HepG2 (cell line): ENCODE data around the gene JSRP1. TPM values are rescaled to one million over a fixed set of nuclear protein-coding genes. Genes with fewer than 3 reads are reported as not detected.
A peak's percentile ranks its signal among the peaks of the same experiment; 100 is the strongest.

Experiments used
- GTF2F1 ChIP-seq: fragments of 150-350 bp; IDR thresholded peaks from 2 replicates; pipeline ENCODE4 v1.6.1; 2014; ENCODE audit warnings: low read length
- HHEX ChIP-seq: IDR thresholded peaks from 2 replicates; pipeline ENCODE4 v1.6.1; 2016; ENCODE audit warnings: control low read depth
- HNF4A ChIP-seq: sonication (generic); formaldehyde crosslinking; IDR thresholded peaks from 2 replicates; pipeline ENCODE4 v1.4.0; 2020; ENCODE audit warnings: missing genetic modification reagents
- MAFG ChIP-seq: sonication (generic); formaldehyde crosslinking; IDR thresholded peaks from 2 replicates; pipeline ENCODE4 v1.5.1; 2020; ENCODE audit warnings: mild to moderate bottlenecking, missing genetic modification reagents
- MYPOP ChIP-seq: sonication (generic); formaldehyde crosslinking; IDR thresholded peaks from 2 replicates; pipeline ENCODE4 v1.8.1; 2023; ENCODE audit warnings: mild to moderate bottlenecking, moderate library complexity, missing genetic modification reagents
- PITX1 ChIP-seq: sonication (generic); formaldehyde crosslinking; IDR thresholded peaks from 2 replicates; pipeline ENCODE4 v1.5.1; 2020; ENCODE audit warnings: mild to moderate bottlenecking, missing genetic modification reagents
- POGK ChIP-seq: sonication (generic); formaldehyde crosslinking; conservative IDR thresholded peaks from 2 replicates; pipeline ENCODE4 v1.8.0; 2022; ENCODE audit warnings: mild to moderate bottlenecking, moderate library complexity, missing genetic modification reagents
- SOX5 ChIP-seq: IDR thresholded peaks from 2 replicates; pipeline ENCODE4 v1.6.1; 2016; ENCODE audit warnings: borderline replicate concordance
- ZFP41 ChIP-seq: sonication (generic); formaldehyde crosslinking; IDR thresholded peaks from 2 replicates; pipeline ENCODE4 v1.4.0; 2020; ENCODE audit warnings: mild to moderate bottlenecking, missing genetic modification reagents, borderline replicate concordance
- ZFX ChIP-seq: sonication (generic); formaldehyde crosslinking; IDR thresholded peaks from 2 replicates; pipeline ENCODE4 v1.4.0; 2020; ENCODE audit warnings: mild to moderate bottlenecking, low read depth, missing genetic modification reagents, moderate library complexity
- ZNF34 ChIP-seq: sonication (generic); formaldehyde crosslinking; IDR thresholded peaks from 2 replicates; pipeline ENCODE4 v1.4.0; 2020; ENCODE audit warnings: mild to moderate bottlenecking, missing genetic modification reagents, borderline replicate concordance
- ZNF484 ChIP-seq: sonication (generic); formaldehyde crosslinking; IDR thresholded peaks from 2 replicates; pipeline ENCODE4 v1.5.1; 2020; ENCODE audit warnings: mild to moderate bottlenecking, low read depth, missing genetic modification reagents, borderline replicate concordance
- ZNF747 ChIP-seq: sonication (generic); formaldehyde crosslinking; IDR thresholded peaks from 2 replicates; pipeline ENCODE4 v1.8.1; 2023; ENCODE audit warnings: missing genetic modification reagents, mild to moderate bottlenecking, borderline replicate concordance
- polyA plus RNA-seq, 8 experiments: library from polyadenylated mRNA; depleted of rRNA in 3 of 8; stranded (reverse) in 7 of 8; unstranded in 1 of 8; fragments of >200 nt; fragmentation: Illumina TruSeq in 4 of 8; extraction: Trizol in 4 of 8; gene quantifications; 2 replicates each; pipeline versions ENCODE4 v1.2.1 to v1.2.3, GENCODE V29; 2011 to 2016; ENCODE audit warnings: low read depth in 4 of 8, missing spikeins in 1 of 8, mixed read lengths in 1 of 8; ENCODE audit not compliant: insufficient read depth in 1 of 8
- total RNA-seq, 5 experiments: library from RNA; depleted of rRNA; stranded (reverse); fragments of >200 nt; fragmentation: Illumina TruSeq; extraction: Trizol; gene quantifications; 2 replicates each; pipeline ENCODE4 v1.2.3, GENCODE V29; 2016; ENCODE audit warnings: low read depth in 1 of 5
- TF ChIP-seq, protein P1 (sequence below), 2 experiments: IDR thresholded peaks; 2 replicates each; pipeline ENCODE4 v1.6.1; 2011 to 2012; ENCODE audit warnings: low read length in 2 of 2, borderline replicate concordance in 1 of 2, low read depth in 1 of 2, mild to moderate bottlenecking in 1 of 2, moderate library complexity in 1 of 2
- TF ChIP-seq, protein P2 (sequence below): sonication (generic); formaldehyde crosslinking; IDR thresholded peaks from 2 replicates; pipeline ENCODE4 v1.9.0; 2022; ENCODE audit warnings: missing genetic modification reagents, mild to moderate bottlenecking, borderline replicate concordance
- TF ChIP-seq, protein P3 (sequence below): sonication (generic); formaldehyde crosslinking; IDR thresholded peaks from 2 replicates; pipeline ENCODE4 v1.8.0; 2022; ENCODE audit warnings: missing genetic modification reagents, mild to moderate bottlenecking, inconsistent platforms, borderline replicate concordance
- TF ChIP-seq, protein P4 (sequence below): sonication (generic); formaldehyde crosslinking; IDR thresholded peaks from 2 replicates; pipeline ENCODE4 v1.4.0; 2020; ENCODE audit warnings: missing genetic modification reagents

The JSRP1 gene
- total and polyA plus RNA-seq, 2 of the 13 experiments (the other 11 are each of a cell fraction or from before 2014, with no cell fraction given): 0.16 to 0.38 TPM

DNA sequence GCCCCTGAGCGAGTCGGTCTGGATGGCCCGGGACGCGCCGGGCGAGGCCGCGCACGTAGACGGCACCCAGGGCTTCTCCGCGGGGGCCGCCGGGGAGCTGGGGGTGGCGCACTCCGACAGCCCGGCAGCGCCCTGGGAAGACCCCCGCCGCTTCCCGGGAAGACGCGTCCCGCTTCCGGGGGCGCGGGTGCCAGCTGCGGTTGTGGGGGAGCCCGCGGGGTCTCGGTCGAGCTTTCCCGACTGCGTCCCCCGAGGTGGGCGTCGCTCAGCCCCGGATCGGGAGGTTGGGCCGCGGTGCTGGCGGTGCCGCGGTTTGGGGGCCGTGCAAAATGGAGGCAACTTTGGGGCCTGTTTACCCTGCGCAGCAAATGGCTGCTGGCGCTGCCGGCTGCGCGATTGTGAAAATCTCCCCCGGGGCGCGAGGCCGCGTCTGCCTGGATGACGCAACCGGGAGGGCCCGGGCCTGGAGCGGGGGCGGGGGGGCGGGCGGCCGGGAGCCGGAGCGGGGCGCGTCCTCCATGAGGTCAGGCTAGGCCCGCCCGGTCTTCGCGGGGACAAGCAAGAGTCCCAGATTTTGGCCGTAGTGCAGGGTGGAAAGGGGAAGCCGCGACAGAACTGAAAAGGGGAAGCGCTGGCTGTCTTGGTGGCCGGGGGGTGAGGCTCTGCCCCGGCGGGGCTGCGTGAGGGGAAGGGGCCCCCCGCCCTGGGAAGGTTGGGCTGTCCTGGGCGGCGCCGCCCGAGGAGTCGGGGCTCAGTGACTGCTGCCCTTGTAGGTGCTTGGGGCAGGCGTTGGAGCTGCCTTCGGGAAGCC lies 14.4 kb upstream of the JSRP1 start (continued):
- TF ChIP-seq, protein P1, sequence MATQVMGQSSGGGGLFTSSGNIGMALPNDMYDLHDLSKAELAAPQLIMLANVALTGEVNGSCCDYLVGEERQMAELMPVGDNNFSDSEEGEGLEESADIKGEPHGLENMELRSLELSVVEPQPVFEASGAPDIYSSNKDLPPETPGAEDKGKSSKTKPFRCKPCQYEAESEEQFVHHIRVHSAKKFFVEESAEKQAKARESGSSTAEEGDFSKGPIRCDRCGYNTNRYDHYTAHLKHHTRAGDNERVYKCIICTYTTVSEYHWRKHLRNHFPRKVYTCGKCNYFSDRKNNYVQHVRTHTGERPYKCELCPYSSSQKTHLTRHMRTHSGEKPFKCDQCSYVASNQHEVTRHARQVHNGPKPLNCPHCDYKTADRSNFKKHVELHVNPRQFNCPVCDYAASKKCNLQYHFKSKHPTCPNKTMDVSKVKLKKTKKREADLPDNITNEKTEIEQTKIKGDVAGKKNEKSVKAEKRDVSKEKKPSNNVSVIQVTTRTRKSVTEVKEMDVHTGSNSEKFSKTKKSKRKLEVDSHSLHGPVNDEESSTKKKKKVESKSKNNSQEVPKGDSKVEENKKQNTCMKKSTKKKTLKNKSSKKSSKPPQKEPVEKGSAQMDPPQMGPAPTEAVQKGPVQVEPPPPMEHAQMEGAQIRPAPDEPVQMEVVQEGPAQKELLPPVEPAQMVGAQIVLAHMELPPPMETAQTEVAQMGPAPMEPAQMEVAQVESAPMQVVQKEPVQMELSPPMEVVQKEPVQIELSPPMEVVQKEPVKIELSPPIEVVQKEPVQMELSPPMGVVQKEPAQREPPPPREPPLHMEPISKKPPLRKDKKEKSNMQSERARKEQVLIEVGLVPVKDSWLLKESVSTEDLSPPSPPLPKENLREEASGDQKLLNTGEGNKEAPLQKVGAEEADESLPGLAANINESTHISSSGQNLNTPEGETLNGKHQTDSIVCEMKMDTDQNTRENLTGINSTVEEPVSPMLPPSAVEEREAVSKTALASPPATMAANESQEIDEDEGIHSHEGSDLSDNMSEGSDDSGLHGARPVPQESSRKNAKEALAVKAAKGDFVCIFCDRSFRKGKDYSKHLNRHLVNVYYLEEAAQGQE (IDR thresholded peaks at IDR 0.05; ENCODE audit: borderline replicate concordance in 1 of 2, low read depth in 1 of 2, low read length in 2 of 2): no peak
- TF ChIP-seq ZFP41 (no peak), MAFG (no peak), ZFX (CRISPR knock-in tag) (peak; percentile 43; the same call in 1 of the 2 replicates), PITX1 (CRISPR knock-in tag) (no peak), HNF4A (CRISPR knock-in tag) (no peak), GTF2F1 (no peak), ZNF484 (no peak), ZNF747 (CRISPR knock-in tag) (0 out of 2 replicates have a peak, but pooled peaks have one; percentile 10), MYPOP (CRISPR knock-in tag) (peak; percentile 64), ZNF34 (no peak), HHEX (CRISPR knock-in tag) (no peak), POGK (CRISPR knock-in tag) (peak; percentile 32; the same call in 1 of the 2 replicates), SOX5 (no peak)
- TF ChIP-seq, protein P2, sequence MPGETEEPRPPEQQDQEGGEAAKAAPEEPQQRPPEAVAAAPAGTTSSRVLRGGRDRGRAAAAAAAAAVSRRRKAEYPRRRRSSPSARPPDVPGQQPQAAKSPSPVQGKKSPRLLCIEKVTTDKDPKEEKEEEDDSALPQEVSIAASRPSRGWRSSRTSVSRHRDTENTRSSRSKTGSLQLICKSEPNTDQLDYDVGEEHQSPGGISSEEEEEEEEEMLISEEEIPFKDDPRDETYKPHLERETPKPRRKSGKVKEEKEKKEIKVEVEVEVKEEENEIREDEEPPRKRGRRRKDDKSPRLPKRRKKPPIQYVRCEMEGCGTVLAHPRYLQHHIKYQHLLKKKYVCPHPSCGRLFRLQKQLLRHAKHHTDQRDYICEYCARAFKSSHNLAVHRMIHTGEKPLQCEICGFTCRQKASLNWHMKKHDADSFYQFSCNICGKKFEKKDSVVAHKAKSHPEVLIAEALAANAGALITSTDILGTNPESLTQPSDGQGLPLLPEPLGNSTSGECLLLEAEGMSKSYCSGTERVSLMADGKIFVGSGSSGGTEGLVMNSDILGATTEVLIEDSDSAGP (CRISPR knock-in tag): no peak
- TF ChIP-seq, protein P3, sequence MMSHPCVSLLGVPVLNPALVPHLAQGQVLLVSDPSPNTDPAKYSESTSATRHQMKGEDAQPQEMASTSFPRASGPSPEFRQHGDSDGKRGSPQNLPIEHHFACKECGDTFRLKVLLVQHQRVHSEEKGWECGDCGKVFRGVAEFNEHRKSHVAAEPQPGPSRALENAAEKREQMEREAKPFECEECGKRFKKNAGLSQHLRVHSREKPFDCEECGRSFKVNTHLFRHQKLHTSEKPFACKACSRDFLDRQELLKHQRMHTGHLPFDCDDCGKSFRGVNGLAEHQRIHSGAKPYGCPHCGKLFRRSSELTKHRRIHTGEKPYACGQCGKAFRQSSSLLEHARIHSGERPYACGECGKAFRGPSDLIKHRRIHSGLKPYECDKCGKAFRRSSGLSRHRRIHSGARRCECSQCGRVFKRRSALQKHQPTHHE (CRISPR knock-in tag): no peak
- TF ChIP-seq, protein P4, sequence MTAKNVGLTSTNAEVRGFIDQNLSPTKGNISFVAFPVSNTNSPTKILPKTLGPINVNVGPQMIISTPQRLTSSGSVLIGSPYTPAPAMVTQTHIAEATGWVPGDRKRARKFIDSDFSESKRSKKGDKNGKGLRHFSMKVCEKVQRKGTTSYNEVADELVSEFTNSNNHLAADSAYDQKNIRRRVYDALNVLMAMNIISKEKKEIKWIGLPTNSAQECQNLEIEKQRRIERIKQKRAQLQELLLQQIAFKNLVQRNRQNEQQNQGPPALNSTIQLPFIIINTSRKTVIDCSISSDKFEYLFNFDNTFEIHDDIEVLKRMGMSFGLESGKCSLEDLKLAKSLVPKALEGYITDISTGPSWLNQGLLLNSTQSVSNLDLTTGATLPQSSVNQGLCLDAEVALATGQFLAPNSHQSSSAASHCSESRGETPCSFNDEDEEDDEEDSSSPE (CRISPR knock-in tag): peak; percentile 28; the same call in 1 of the 2 replicates
